ENCODE data around the gene LRRC74B.

DNA sequence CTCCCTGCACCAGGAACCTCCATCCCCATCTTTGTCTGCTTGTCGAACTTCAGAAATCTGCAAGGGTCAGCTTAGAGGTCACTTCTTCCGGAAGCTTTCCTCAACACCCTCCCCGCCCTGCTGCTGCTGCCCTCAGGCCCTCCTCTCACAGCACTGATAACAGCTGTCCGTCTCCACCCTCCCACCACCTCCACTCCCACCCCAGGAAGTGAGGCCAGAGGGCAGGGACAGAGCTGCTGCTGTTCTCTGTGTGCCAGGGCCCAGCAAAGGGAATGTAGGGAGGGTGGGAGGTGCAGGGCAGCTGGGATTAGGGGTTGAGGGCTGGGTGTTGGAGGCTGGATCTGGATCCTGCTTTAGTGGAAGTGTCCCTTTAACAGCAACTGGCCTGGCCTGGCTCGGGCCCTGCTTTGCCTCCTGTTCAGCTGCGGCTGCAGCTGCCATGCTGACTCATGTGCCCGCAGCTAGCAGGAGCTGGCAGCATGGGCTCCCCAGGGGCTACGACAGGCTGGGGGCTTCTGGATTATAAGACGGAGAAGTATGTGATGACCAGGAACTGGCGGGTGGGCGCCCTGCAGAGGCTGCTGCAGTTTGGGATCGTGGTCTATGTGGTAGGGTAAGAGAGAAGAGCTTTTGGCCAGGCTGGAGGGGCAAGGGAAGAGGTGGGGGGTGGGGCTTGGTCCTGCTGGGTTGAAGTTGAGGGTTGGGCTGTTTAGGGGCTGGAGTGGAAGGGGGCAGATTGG, 30.9 kb upstream of the LRRC74B start, which contains the start of gene P2RX6:
- TF ChIP-seq, protein P1, sequence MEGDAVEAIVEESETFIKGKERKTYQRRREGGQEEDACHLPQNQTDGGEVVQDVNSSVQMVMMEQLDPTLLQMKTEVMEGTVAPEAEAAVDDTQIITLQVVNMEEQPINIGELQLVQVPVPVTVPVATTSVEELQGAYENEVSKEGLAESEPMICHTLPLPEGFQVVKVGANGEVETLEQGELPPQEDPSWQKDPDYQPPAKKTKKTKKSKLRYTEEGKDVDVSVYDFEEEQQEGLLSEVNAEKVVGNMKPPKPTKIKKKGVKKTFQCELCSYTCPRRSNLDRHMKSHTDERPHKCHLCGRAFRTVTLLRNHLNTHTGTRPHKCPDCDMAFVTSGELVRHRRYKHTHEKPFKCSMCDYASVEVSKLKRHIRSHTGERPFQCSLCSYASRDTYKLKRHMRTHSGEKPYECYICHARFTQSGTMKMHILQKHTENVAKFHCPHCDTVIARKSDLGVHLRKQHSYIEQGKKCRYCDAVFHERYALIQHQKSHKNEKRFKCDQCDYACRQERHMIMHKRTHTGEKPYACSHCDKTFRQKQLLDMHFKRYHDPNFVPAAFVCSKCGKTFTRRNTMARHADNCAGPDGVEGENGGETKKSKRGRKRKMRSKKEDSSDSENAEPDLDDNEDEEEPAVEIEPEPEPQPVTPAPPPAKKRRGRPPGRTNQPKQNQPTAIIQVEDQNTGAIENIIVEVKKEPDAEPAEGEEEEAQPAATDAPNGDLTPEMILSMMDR (conservative IDR thresholded peaks at IDR 0.05; ENCODE audit: low read depth, low read length), result no peak
- TF ChIP-seq EZH2 (IDR thresholded peaks at IDR 0.05; ENCODE audit: low read length, unreplicated experiment) (no peak), EZH2phosphoT487 (IDR thresholded peaks at IDR 0.05; ENCODE audit: borderline replicate concordance, low read length) (no peak)

All from PC-3 (cell line).